Uterus (tissue), 4 donors: ENCODE measurements around the gene TMEM209. TPM values are rescaled to one million over a fixed set of nuclear protein-coding genes. Genes with fewer than 3 reads are reported as not detected.

Experiments
- DNase-seq, 2 donors: peaks; one replicate each; pipeline ENCODE4 v3.0.0-alpha.2; 2019 to 2020
- H3K27ac ChIP-seq, 2 donors: fragments of 200-600 bp; sonication (generic); 1 replicate in 1 of 2; 2 replicates in 1 of 2; pipeline ENCODE4 v1.5.1; 2016 to 2018
- H3K27me3 ChIP-seq, 2 donors: fragments of 200-600 bp; sonication (generic); one replicate each; pipeline ENCODE4 v1.5.1; 2018 to 2019; ENCODE audit warnings: control low read depth in 1 of 2
- H3K36me3 ChIP-seq, 2 donors: fragments of 200-600 bp; sonication (generic); one replicate each; pipeline ENCODE4 v1.5.1; 2019; ENCODE audit warnings: control low read depth in 1 of 2
- H3K4me1 ChIP-seq, 2 donors: fragments of 200-600 bp; sonication (generic); one replicate each; pipeline ENCODE4 v1.5.1; 2018 to 2019; ENCODE audit warnings: control low read depth in 1 of 2
- H3K4me3 ChIP-seq, 2 donors: fragments of 200-600 bp; sonication (generic); 1 replicate in 1 of 2; 2 replicates in 1 of 2; pipeline ENCODE4 v1.5.1; 2018 to 2019; ENCODE audit warnings: mild to moderate bottlenecking in 1 of 2
- H3K9me3 ChIP-seq, 2 donors: fragments of 200-600 bp; sonication (generic); one replicate each; pipeline ENCODE4 v1.5.1; 2019; ENCODE audit warnings: control low read depth in 1 of 2
- POLR2A ChIP-seq, 2 donors: fragments of 450-650 bp; IDR thresholded peaks; one replicate each; pipeline ENCODE4 v1.6.1; 2016; ENCODE audit warnings: antibody characterized with exemption in 2 of 2, mild to moderate bottlenecking in 1 of 2, moderate library complexity in 1 of 2
- intact Hi-C: fragments of 100-400 bp; cut with DNase I; formaldehyde crosslinking; loops from one replicate; pipeline ENCODE4 v1.15.1; 2023; ENCODE audit warnings: low total_unique reads
- total RNA-seq, 4 donors: library from RNA; depleted of rRNA in 3 of 4; stranded (reverse); fragments of >200 nt in 3 of 4; gene quantifications; one replicate each; pipeline versions ENCODE4 v1.1.0 to v1.2.4, GENCODE V29; 2014 to 2023
- TF ChIP-seq, protein P1 (sequence below), 4 experiments: fragments of 200-600 bp in 2 of 4; fragments of 450-650 bp in 2 of 4; sonication (generic) in 2 of 4; IDR thresholded peaks; one replicate each; pipeline ENCODE4 v1.5.1; 2016 to 2019; ENCODE audit warnings: antibody characterized with exemption in 4 of 4, mild to moderate bottlenecking in 2 of 4, moderate library complexity in 1 of 4
- donor health status: DM: yes; HTN: yes; CAD: no.

Gene TMEM209
- total RNA-seq, 4 donors from 2014 or later: 7.4 to 22.6 (median 19.4) TPM

GRCh38 chr7:130154131-130154500, 51.1 kb downstream of the TMEM209 start:
- intact Hi-C loops: no loop called here
- no peak overlapping the region for H3K27ac ChIP-seq
- H3K9me3 ChIP-seq: no peaks in the 10 kb centered on the region
- DNase-seq: no peak
- TF ChIP-seq POLR2A (IDR thresholded peaks at IDR 0.05): no peak
- TF ChIP-seq, protein P1, sequence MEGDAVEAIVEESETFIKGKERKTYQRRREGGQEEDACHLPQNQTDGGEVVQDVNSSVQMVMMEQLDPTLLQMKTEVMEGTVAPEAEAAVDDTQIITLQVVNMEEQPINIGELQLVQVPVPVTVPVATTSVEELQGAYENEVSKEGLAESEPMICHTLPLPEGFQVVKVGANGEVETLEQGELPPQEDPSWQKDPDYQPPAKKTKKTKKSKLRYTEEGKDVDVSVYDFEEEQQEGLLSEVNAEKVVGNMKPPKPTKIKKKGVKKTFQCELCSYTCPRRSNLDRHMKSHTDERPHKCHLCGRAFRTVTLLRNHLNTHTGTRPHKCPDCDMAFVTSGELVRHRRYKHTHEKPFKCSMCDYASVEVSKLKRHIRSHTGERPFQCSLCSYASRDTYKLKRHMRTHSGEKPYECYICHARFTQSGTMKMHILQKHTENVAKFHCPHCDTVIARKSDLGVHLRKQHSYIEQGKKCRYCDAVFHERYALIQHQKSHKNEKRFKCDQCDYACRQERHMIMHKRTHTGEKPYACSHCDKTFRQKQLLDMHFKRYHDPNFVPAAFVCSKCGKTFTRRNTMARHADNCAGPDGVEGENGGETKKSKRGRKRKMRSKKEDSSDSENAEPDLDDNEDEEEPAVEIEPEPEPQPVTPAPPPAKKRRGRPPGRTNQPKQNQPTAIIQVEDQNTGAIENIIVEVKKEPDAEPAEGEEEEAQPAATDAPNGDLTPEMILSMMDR (IDR thresholded peaks at IDR 0.05): no peak
- no peaks in the 10 kb centered on the region for H3K36me3 ChIP-seq
- H3K27me3 ChIP-seq: no peaks in the 10 kb centered on the region
- H3K4me3 ChIP-seq: no peak overlapping the region
- no peaks in the 10 kb centered on the region for H3K4me1 ChIP-seq

DNA sequence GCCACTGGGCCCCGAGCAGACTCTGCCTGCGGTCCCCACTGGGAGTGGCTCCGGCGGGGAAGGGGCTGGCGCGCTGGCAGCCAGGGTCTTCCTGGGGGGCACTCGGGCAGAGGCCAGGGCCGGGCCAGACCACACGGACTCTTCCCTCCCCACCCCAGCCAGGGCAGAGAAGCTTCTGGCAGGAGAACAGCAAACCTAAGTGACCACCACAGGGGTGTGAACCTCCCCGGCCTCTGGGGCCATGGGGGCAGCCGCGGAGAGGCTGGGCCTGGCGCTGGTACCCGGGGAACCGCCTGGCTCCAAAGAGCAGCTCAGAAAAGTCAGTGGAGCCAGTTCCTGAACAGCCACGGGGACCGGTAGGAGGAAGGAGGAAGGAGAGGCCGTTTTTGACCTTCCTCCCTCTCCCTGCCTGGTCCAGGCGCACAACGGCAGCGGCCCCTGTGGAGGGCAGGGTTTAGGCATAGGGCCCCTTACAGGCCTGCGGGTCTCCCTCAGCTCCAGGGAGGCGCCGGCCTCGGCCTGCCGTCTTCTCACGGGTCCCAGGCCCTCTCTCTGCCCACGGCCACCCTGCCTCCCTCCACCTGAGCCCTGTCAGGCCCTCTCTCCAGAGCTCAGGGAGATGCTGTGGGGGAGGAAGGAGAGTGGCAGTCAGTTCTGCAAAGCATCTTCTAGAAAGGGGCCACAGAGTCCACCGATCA, 51.8 kb downstream of the TMEM209 start:
- Histone ChIP-seq H3K9me3 (no peaks in the 10 kb centered on the region), H3K4me3 (no peak overlapping the region), H3K27me3 (no peaks in the 10 kb centered on the region), H3K4me1 (no peaks in the 10 kb centered on the region), H3K27ac (no peak overlapping the region), H3K36me3 (no peaks in the 10 kb centered on the region)
- intact Hi-C loops: no loop called here
- DNase-seq: no peak
- no peak for TF ChIP-seq POLR2A (IDR thresholded peaks at IDR 0.05)
- TF ChIP-seq, protein P1 (IDR thresholded peaks at IDR 0.05): no peak

DNA sequence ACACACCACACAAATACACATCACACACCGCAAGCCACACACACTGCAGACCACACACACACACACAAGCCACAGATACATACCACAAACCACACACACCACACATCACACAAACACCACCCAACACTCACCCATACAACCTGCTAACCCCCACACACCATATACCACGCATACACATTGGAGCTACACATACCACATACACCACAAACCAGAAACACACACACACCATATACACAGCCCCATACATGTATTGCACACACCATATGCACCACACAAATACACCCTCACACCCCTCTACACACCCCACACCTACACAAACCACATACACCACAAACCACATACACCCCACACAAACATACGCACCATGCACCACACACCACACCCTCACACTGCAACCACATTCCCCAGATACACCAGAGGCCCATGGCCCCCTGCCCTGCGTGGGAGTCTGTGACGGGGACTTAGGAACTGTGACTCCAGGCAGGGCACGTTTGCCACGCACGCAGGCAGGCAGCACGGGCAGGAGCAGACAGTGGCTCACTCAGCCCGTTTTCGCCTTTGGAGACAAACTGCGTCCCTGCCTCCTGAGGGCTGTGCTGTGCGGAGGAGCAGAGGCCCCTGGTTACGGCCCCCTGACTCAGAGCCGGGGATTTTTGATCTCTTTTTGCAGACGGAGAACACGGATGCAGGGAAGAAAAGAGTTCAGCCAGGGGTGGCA, 52.6 kb downstream of the TMEM209 start:
- intact Hi-C loops: no loop called here
- no peak for DNase-seq
- no peaks in the 10 kb centered on the region for H3K27me3 ChIP-seq

DNA sequence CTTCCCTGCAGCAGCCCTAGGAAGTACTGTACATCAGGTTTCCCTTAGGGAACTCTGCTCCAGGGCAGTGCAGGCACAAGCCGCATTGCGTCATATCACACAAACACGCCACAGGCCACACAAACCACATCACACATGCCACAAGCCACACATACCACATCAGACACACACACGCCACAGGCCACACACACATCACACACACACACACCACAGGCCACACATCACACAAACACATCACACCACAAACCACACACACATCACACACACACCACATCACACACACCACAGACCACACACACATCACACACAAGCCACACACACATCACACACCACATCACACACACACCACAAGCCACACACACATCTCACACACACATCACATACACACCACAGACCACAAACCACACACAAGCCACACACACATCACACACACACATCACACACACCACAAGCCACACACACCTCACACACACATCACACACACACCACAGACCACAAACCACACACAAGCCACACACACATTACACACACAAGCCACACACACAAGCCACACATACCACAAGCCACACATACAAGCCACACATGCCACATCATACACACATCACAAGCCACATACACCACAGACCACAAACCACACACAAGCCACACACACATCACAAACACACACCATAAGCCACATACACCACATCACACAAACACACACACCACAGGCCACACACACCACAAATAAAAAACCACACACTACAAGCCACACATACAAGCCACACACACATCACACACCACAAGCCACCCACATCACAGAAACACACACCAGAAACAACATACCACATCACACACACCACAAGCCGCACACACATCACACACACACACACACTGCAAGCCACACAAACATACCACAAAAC, 53.4 kb downstream of the TMEM209 start:
- TF ChIP-seq, protein P1 (IDR thresholded peaks at IDR 0.05): no peak
- no peak for TF ChIP-seq POLR2A (IDR thresholded peaks at IDR 0.05)
- intact Hi-C loops: no loop called here
- H3K27me3 ChIP-seq: no peaks in the 10 kb centered on the region
- H3K4me1 ChIP-seq: no peaks in the 10 kb centered on the region
- H3K27ac ChIP-seq: no peak overlapping the region
- DNase-seq: no peak
- H3K4me3 ChIP-seq: no peak overlapping the region
- no peaks in the 10 kb centered on the region for H3K9me3 ChIP-seq
- no peaks in the 10 kb centered on the region for H3K36me3 ChIP-seq

More for the DNA sequence above, 52.6 kb downstream of the TMEM209 start:
- no peak overlapping the region for H3K27ac ChIP-seq
- no peaks in the 10 kb centered on the region for H3K4me1 ChIP-seq
- no peak for TF ChIP-seq POLR2A (IDR thresholded peaks at IDR 0.05)
- TF ChIP-seq, protein P1 (IDR thresholded peaks at IDR 0.05): no peak
- no peaks in the 10 kb centered on the region for H3K9me3 ChIP-seq
- H3K36me3 ChIP-seq: no peaks in the 10 kb centered on the region
- no peak overlapping the region for H3K4me3 ChIP-seq
